OCI-LY1 (cell line): ENCODE results near the gene CCNY.

ENCODE experiments used
- EZH2 ChIP-seq: fragments of 200-600 bp; sonication (generic), shearing (Covaris generic); IDR thresholded peaks from 2 replicates; pipeline ENCODE4 v1.8.0; 2017; ENCODE audit warnings: borderline replicate concordance, mixed run types, mild to moderate bottlenecking, antibody characterized with exemption, low read length, moderate library complexity, mixed read lengths
- TF ChIP-seq, protein P1 (sequence below): fragments of 200-600 bp; sonication (generic), shearing (Covaris generic); IDR thresholded peaks from 2 replicates; pipeline ENCODE4 v1.5.1; 2017; ENCODE audit warnings: mild to moderate bottlenecking, antibody characterized with exemption, low read length, moderate library complexity, mixed read lengths

GRCh38 chr10:35324196-35324595, 12.1 kb upstream of the CCNY start:
- TF ChIP-seq, protein P1, sequence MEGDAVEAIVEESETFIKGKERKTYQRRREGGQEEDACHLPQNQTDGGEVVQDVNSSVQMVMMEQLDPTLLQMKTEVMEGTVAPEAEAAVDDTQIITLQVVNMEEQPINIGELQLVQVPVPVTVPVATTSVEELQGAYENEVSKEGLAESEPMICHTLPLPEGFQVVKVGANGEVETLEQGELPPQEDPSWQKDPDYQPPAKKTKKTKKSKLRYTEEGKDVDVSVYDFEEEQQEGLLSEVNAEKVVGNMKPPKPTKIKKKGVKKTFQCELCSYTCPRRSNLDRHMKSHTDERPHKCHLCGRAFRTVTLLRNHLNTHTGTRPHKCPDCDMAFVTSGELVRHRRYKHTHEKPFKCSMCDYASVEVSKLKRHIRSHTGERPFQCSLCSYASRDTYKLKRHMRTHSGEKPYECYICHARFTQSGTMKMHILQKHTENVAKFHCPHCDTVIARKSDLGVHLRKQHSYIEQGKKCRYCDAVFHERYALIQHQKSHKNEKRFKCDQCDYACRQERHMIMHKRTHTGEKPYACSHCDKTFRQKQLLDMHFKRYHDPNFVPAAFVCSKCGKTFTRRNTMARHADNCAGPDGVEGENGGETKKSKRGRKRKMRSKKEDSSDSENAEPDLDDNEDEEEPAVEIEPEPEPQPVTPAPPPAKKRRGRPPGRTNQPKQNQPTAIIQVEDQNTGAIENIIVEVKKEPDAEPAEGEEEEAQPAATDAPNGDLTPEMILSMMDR = no peak
- no peak for TF ChIP-seq EZH2
